Gastroesophageal sphincter (tissue), 3 donors: ENCODE results near the gene SYT8.

Source experiments
- POLR2A ChIP-seq, 2 donors: fragments of 450-650 bp; IDR thresholded peaks; one replicate each; pipeline ENCODE4 v1.6.1; 2017; ENCODE audit warnings: antibody characterized with exemption in 2 of 2, mild to moderate bottlenecking in 2 of 2, moderate library complexity in 1 of 2
- POLR2AphosphoS5 ChIP-seq: sonication (generic); formaldehyde crosslinking; IDR thresholded peaks from one replicate; pipeline ENCODE4 v1.6.1; 2017; ENCODE audit warnings: antibody characterized with exemption
- TF ChIP-seq, protein P1 (sequence below), 4 experiments: fragments of 200-600 bp in 2 of 4; fragments of 450-650 bp in 2 of 4; sonication (generic) in 1 of 4; IDR thresholded peaks; one replicate each; pipeline ENCODE4 v1.5.1; 2017 to 2019; ENCODE audit warnings: antibody characterized with exemption in 4 of 4, mild to moderate bottlenecking in 2 of 4, moderate library complexity in 2 of 4

- TF ChIP-seq POLR2A (IDR thresholded peaks at IDR 0.05) (no peak), POLR2AphosphoS5 (no peak)
- TF ChIP-seq, protein P1, sequence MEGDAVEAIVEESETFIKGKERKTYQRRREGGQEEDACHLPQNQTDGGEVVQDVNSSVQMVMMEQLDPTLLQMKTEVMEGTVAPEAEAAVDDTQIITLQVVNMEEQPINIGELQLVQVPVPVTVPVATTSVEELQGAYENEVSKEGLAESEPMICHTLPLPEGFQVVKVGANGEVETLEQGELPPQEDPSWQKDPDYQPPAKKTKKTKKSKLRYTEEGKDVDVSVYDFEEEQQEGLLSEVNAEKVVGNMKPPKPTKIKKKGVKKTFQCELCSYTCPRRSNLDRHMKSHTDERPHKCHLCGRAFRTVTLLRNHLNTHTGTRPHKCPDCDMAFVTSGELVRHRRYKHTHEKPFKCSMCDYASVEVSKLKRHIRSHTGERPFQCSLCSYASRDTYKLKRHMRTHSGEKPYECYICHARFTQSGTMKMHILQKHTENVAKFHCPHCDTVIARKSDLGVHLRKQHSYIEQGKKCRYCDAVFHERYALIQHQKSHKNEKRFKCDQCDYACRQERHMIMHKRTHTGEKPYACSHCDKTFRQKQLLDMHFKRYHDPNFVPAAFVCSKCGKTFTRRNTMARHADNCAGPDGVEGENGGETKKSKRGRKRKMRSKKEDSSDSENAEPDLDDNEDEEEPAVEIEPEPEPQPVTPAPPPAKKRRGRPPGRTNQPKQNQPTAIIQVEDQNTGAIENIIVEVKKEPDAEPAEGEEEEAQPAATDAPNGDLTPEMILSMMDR (IDR thresholded peaks at IDR 0.05) = no peak
Measured at GRCh38 chr11:1866776-1867175, 32.0 kb downstream of the SYT8 start.
